ENCODE results near the gene YWHAG.
"Not testable (repeated sequence)": the region's sequence is repeated elsewhere in the genome, so short reads cannot be mapped to it uniquely, and the experiment has no call there.

Gene YWHAG

GRCh38 chr7:76358481-76359110 lies at the start of gene YWHAG:
YWHAG (minus strand) TSS chr7:76358991; CDS start chr7:76358808, 183 bp downstream.
- peak; percentile 89 for DNase-seq

DNA sequence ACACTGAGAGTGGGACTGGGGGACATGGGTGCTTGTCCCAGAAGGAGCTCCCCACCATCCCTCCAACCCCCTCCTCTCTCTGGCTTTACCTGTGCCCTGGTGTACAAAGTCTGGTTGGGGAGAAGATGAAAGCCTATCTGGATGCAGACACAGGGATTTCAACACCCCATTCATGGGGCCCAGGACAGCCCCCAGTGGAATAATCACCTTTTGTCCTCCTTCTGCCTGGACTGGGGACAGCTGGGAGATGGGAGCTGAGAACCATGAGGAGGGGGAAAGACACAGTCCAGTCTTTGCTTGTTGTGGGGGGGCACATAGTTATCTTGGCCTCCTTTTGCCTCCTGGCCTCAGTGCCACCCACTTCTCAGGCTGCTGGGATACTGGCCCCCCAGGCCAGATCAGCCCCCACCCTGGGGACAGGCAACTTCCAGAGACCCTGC lies 49.4 kb upstream of the YWHAG start:
- DNase-seq = no peak

- DNase-seq = no peak
These were observed 48.9 kb upstream of the YWHAG start for GRCh38 chr7:76407718-76408117.

DNA sequence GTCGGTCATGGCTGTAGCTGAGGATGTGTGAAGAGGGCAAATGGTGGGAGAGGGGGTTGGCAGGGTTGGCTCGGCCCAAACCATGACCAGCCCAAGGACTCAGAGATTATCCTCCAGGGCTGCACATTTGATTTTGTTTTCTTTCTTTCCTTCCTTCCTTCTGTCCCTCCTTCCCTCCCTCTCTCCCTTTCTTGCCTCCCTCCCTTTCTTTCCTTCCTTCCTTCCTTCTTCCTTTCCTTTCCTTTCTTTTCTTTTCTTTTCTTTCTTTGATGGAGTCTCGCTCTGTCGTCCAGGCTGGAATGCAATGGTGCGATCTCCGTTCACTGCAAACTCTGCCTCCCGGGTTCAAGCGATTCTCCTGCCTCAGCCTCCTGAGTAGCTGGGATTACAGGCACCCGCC lies 46.9 kb upstream of the YWHAG start:
- no peak for DNase-seq

GRCh38 chr7:76403780-76404494 lies 45.1 kb upstream of the YWHAG start:
- no peak for DNase-seq

- DNase-seq = not testable (repeated sequence)
These were observed 44.3 kb upstream of the YWHAG start for GRCh38 chr7:76403097-76403496.

DNA sequence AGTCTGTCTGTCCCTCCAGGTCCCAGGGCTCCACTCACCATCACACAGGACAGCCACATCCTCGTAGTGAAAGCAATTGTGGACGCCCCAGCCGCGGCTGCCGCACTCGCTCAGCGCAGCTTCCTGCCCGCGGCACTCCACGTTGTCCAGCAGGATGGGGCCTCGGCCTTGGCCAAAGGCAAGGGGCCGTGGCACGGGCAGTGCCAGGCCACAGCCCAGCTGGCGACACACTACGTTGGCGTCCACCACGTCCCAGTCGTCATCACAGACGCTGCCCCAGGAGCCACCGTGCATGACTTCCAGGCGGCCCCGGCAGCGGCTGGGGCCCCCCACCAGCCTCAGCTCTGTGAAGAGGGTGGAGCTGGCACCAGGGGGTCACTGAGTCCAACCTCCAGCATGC lies 41.5 kb upstream of the YWHAG start:
- DNase-seq = no peak

GRCh38 chr7:76397409-76398183 lies 38.8 kb upstream of the YWHAG start:
- DNase-seq = peak; percentile 61

GRCh38 chr7:76396864-76397263 lies 38.1 kb upstream of the YWHAG start:
- no peak for DNase-seq

- no peak for DNase-seq
These were observed 37.4 kb upstream of the YWHAG start for GRCh38 chr7:76395965-76396726.

DNA sequence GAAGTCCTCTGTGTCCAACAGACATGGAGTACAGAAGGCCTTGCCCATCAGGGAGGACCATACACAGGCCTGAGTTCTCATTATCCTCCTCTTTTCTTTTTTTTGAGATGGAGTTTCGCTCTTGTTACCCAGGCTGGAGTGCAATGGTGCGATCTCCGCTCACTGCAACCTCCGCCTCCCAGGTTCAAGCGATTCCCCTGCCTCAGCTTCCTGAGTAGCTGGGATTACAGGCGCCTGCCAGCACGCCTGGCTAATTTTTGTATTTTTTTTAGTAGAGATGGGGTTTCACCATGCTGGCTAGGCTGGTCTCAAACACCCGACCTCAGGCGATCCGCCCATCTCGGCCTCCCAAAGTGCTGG lies 36.8 kb upstream of the YWHAG start:
- not testable (repeated sequence) for DNase-seq

GRCh38 chr7:76394957-76395356 lies 36.2 kb upstream of the YWHAG start:
- no peak for DNase-seq

DNA sequence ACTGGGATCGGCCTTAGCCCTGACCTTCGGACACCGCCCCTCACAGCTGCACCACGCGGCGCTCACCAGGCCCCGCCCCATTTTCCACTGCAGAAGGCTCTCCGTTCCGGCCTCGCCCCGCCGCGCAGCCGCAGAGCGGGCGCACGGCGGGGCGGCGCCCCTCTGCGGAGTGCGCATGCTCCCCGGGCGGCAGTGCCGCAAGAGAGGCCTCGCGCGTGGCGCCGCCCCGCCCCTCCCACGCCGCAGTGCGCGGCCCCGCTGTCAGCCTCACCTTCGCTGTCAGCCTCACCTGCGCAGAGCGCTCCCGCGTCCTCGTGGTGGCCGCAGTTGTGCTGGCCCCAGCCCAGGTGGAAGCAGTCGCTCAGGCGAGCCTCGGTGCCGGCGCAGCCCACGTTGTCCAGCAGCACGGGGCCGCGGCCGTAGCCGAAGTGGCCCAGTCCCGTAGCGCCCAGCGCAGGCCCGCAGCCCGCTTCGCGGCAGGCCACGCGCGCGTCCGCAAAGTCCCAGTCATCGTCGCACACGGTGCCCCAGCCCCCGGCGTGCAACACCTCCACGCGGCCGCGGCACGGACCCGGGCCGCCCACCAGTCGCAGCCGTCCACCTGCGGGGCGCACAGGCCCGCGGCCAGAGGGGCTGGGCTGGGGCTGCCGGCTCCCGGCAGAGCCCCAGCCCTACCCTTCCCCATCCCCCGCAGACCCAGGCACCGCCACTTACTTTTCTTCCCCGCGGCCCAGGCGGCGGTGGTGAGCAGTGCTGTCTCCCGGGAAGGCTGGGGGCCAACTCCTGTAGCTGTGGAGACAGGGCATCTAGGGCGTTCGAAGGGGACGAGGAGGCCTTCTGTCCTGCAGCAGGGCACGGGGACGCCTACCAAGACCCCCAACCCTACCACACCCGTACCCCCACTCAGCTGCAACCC lies 34.6 kb upstream of the YWHAG start:
- DNase-seq = peak; percentile 88

GRCh38 chr7:76392531-76393115 lies 33.8 kb upstream of the YWHAG start:
- DNase-seq = no peak

- DNase-seq = no peak
These were observed 31.3 kb upstream of the YWHAG start for GRCh38 chr7:76390092-76390491.

DNA sequence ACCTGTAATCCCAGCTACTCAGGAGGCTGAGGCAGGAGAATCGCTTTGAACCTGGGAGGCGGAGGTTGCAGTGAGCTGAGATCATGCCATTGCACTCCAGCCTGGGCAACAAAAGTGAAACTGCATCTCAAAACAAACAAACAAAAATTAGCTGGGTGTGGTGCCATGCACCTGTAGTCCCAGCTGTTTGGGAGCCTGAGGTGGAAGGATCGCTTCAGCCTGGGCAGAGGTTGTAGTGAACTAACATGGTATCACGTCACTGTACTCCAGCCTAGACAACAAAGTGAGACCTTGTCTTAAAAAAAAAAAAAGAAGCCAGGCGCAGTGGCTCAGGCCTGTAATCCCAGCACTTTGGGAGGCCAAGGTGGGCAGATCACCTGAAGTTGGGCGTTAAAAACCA lies 29.0 kb upstream of the YWHAG start:
- not testable (repeated sequence) for DNase-seq

GRCh38 chr7:76386691-76387260 lies 28.0 kb upstream of the YWHAG start:
- DNase-seq = no peak

GRCh38 chr7:76383089-76383944 lies 24.5 kb upstream of the YWHAG start:
- DNase-seq = no peak

DNA sequence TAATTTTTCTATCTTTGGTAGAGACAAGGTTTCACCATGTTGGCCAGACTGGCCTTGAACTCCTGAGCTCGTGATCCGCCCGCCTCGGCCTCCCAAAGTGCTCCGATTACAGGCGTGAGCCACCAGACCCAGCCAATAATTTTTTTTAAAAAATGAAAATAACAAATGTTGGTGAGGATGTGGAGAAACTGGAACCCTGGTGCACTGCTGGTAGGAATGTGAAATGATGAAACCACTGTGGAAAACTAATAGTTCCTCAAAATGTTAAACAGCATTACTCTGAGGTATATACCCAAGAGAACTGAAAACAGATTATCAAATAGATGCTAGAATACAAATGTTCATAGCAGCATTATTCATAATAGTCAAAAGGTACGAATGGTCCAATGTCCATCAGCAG lies 23.0 kb upstream of the YWHAG start:
- no peak for DNase-seq

DNA sequence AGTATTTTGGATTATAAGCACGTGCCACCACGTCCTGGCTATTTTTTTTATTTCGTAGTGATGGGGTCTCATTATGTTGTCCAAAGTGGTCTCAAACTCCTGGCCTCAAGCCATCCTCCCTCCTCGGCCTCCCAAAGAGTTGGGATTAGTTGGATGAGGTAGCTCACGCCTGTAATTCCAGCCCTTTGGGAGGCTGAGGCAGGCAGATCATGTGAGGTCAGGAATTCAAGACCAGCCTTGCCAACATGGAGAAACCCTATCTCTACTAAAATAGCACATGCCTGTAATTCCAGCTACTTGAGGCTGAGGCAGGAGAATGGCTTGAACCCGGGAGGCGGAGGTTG lies 21.8 kb upstream of the YWHAG start:
- no peak for DNase-seq
